Vagina (tissue), 2 donors: ENCODE data around the gene TMEM107. TPM values are rescaled to one million over a fixed set of nuclear protein-coding genes. Genes with fewer than 3 reads are reported as not detected.

Source experiments
- DNase-seq, 2 donors: peaks; one replicate each; pipeline ENCODE4 v3.0.0-alpha.2; 2017; ENCODE audit errors: extremely low spot score in 2 of 2
- H3K27ac ChIP-seq: fragments of 200-600 bp; sonication (generic); one replicate; pipeline ENCODE4 v1.5.1; 2019
- H3K27me3 ChIP-seq: fragments of 200-600 bp; sonication (generic); one replicate; pipeline ENCODE4 v1.5.1; 2019
- H3K36me3 ChIP-seq, 2 donors: fragments of 200-600 bp; sonication (generic); one replicate each; pipeline ENCODE4 v1.5.1; 2017 to 2019
- H3K4me1 ChIP-seq: fragments of 200-600 bp; sonication (generic); one replicate; pipeline ENCODE4 v1.5.1; 2019
- H3K4me3 ChIP-seq, 2 donors: fragments of 200-600 bp; sonication (generic); 1 replicate in 1 of 2; 2 replicates in 1 of 2; pipeline ENCODE4 v1.5.1; 2016 to 2019
- H3K9me3 ChIP-seq: fragments of 200-600 bp; sonication (generic); one replicate; pipeline ENCODE4 v1.5.1; 2019
- CTCF ChIP-seq, 3 experiments: fragments of 450-650 bp in 2 of 3; fragments of 200-600 bp in 1 of 3; sonication (generic) in 1 of 3; IDR thresholded peaks; one replicate each; pipeline ENCODE4 v1.5.1; 2017 to 2019; ENCODE audit warnings: antibody characterized with exemption in 3 of 3, mild to moderate bottlenecking in 2 of 3, moderate library complexity in 2 of 3
- POLR2A ChIP-seq, 2 donors: fragments of 450-650 bp; IDR thresholded peaks; one replicate each; pipeline ENCODE4 v1.6.1; 2017; ENCODE audit warnings: antibody characterized with exemption in 2 of 2, mild to moderate bottlenecking in 2 of 2, moderate library complexity in 2 of 2
- POLR2AphosphoS5 ChIP-seq, 2 donors: sonication (generic); formaldehyde crosslinking; IDR thresholded peaks; one replicate each; pipeline ENCODE4 v1.9.0; 2017; ENCODE audit warnings: antibody characterized with exemption in 2 of 2, mild to moderate bottlenecking in 2 of 2, low read depth in 1 of 2; ENCODE audit not compliant: insufficient read depth in 1 of 2
- intact Hi-C: fragments of 100-400 bp; cut with DNase I; formaldehyde crosslinking; loops from one replicate; pipeline ENCODE4 v1.15.1; 2023
- total RNA-seq: library from RNA; depleted of rRNA; stranded (reverse); fragments of >200 nt; gene quantifications from one replicate; pipeline ENCODE4 v1.2.3, GENCODE V29; 2016

The TMEM107 gene
- total RNA-seq, 1 donor from 2014 or later = 20.6 TPM

- H3K9me3 ChIP-seq = no peaks in the 10 kb centered on the region
- peak overlapping the region; percentile 100 for H3K27ac ChIP-seq
- intact Hi-C loops = no loop called here
- peaks cover 0 to 8% of the 10 kb centered on the region in 2 donors for H3K36me3 ChIP-seq
- peak overlapping the region; percentile 84 to 98 for H3K4me3 ChIP-seq
- H3K4me1 ChIP-seq = peaks cover 45% of the 10 kb centered on the region
- no peak for DNase-seq
- H3K27me3 ChIP-seq = no peaks in the 10 kb centered on the region
- TF ChIP-seq CTCF (IDR thresholded peaks at IDR 0.05) (no peak), POLR2A (IDR thresholded peaks at IDR 0.05) (no peak), POLR2AphosphoS5 (IDR thresholded peaks at IDR 0.05; ENCODE audit: insufficient read depth in 1 of 2, low read depth in 1 of 2) (no peak)
Measured at GRCh38 chr17:8155231-8155995, 20.8 kb downstream of the TMEM107 start.

- intact Hi-C loops = no loop called here
Measured at GRCh38 chr17:8154608-8155155, 21.5 kb downstream of the TMEM107 start.

DNA sequence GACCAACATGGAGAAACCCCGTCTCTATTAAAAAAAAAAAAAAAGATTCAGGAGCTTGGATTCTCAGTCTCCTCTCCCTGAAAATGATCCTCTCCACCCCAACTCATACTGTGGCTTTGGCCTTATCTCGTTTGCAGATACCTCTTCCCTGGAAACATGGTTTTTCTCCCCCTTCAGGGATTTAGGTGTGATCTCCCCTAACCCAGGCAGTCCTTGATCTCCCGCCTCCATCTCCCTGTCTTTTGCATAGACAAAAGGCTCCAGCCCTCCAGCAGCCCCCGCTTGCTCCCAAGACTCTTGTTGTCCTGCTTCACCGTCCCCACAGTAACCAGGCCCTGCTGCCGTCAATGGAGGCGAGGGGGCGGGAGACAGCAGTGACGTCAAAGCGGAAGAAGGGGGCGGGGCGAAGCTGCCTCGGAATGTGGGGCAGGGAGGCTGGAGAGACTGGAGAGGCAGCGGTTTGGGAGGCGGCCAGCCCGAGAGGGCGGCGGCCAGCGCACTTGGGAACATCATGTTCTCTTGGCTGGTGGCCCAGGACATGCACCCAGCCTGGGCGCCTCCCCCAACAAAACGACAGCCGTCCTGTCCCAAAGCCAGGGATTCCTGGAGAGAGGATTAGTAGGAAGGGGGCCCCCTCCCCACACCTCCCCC, 22.1 kb downstream of the TMEM107 start:
- Histone ChIP-seq H3K27ac (peak overlapping the region; percentile 100), H3K4me3 (peak overlapping the region; percentile 84 to 98), H3K27me3 (no peaks in the 10 kb centered on the region), H3K36me3 (peaks cover 8 to 17% of the 10 kb centered on the region in 2 donors), H3K4me1 (peaks cover 49% of the 10 kb centered on the region), H3K9me3 (no peaks in the 10 kb centered on the region)
- peak in 1 of 2 donors; percentile 91 for TF ChIP-seq POLR2A (IDR thresholded peaks at IDR 0.05)
- TF ChIP-seq CTCF (IDR thresholded peaks at IDR 0.05) = no peak
- peak; percentile 100 for TF ChIP-seq POLR2AphosphoS5 (IDR thresholded peaks at IDR 0.05; ENCODE audit: insufficient read depth in 1 of 2, low read depth in 1 of 2)
- DNase-seq = peak in 1 of 2 donors; percentile 100
- intact Hi-C loops = no loop called here

More at GRCh38 chr17:8154608-8155155, 21.5 kb downstream of the TMEM107 start:
- Histone ChIP-seq H3K4me3 (peak overlapping the region; percentile 84 to 98), H3K36me3 (peaks cover 2 to 16% of the 10 kb centered on the region in 2 donors), H3K4me1 (peaks cover 49% of the 10 kb centered on the region), H3K9me3 (no peaks in the 10 kb centered on the region), H3K27me3 (no peaks in the 10 kb centered on the region), H3K27ac (peak overlapping the region; percentile 100)
- no peak for TF ChIP-seq POLR2AphosphoS5 (IDR thresholded peaks at IDR 0.05; ENCODE audit: insufficient read depth in 1 of 2, low read depth in 1 of 2)
- peak in 1 of 2 donors; percentile 18 for TF ChIP-seq POLR2A (IDR thresholded peaks at IDR 0.05)
- TF ChIP-seq CTCF (IDR thresholded peaks at IDR 0.05) = no peak
- no peak for DNase-seq

DNA sequence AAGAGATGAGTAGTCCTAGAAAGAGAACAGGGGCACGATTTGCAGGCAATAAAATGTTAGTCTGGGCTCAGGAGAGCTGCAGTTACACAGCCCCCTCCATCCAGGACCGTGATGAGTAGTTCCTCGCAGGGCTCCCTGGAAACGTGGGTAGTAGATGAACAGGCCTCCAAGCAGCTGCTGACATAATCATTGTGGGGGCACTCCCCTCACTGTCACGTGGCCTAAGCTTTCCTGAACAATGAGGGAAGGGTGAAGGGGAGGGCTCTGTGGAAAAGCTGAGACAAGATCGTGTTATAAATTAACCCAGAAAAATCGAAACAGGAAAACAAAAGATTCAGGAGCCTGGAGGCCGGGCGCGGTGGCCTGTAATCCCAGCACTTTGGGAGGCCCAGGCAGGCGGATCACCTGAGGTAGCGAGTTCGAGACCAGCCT, 22.6 kb downstream of the TMEM107 start:
- TF ChIP-seq CTCF (IDR thresholded peaks at IDR 0.05) (no peak), POLR2AphosphoS5 (IDR thresholded peaks at IDR 0.05; ENCODE audit: insufficient read depth in 1 of 2, low read depth in 1 of 2) (peak in 1 of 2 donors; percentile 61), POLR2A (IDR thresholded peaks at IDR 0.05) (peak in 1 of 2 donors; percentile 60)
- Histone ChIP-seq H3K27me3 (no peaks in the 10 kb centered on the region), H3K27ac (peak overlapping the region; percentile 100), H3K36me3 (peaks cover 11 to 22% of the 10 kb centered on the region in 2 donors), H3K9me3 (no peaks in the 10 kb centered on the region), H3K4me3 (peak overlapping the region; percentile 84 to 98), H3K4me1 (peaks cover 49% of the 10 kb centered on the region)
- intact Hi-C loops = no loop called here
- peak in 1 of 2 donors; percentile 96 for DNase-seq
